ENCODE measurements around the gene SINHCAF.
"Not testable (repeated sequence)": the region's sequence is repeated elsewhere in the genome, so short reads cannot be mapped to it uniquely, and the experiment has no call there.

SINHCAF gene, protein sequence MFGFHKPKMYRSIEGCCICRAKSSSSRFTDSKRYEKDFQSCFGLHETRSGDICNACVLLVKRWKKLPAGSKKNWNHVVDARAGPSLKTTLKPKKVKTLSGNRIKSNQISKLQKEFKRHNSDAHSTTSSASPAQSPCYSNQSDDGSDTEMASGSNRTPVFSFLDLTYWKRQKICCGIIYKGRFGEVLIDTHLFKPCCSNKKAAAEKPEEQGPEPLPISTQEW

DNA sequence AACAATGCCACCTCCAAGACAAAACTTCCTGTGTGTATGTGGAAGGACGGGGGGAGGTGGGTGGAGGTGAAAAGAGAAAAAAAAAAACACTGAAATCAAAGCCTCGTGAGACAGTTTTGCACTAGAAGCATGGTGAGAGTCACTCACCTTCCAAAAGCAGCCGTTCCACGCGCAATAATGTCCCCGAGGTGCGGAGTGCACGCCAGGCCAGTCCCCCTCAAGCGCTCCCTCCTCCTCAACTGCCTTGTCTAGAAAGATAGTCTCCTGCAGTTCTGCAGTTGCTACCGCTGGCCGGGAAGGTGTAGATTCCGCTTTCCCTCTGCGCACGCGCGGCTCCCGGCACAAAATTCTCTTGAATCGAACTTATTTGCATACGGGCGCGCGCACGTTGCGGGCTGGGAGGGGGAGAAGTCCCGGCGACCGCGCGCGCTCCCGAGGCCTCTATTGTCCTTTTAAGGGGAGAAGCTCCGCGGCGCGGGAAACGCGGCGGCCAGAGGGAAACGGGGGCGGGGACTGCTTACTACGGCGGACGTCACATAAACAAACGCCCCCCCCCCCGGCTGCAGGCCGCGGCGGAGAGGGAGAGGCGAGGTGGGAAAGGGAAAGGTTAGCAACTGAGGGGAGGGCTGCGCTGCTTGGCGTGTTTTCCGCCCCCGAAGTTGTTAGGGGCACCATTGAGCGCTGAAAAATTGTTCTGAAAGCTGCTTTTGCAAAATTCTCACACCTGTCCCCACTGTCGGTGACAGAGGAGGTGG is at the start of gene SINHCAF:
Gene SINHCAF (minus strand): TSS at position 274 of the 755 bp plus-strand sequence. CDS start 27,946 bp downstream, outside the sequence.
- peak; percentile 94 for DNase-seq (ENCODE audit: low spot score)

DNA sequence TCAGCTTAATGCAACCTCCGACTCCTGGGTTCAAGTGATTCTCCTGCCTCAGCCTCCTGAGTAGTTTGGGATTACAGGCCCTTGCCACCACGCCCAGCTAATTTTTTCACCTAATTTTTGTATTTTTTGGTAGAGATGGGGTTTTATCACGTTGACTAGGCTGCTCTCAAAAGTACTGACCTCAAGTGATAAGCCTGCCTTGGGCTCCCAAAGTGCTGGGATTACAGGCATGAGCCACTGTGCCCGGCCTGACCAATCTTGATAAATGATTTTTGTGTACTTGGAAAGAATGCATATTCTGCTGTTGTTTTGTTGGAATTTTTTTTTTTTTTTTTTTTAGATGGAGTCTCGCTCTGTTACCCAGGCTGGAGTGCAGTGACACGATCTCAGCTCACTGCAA is 49.5 kb upstream of the SINHCAF start:
- not testable (repeated sequence) for DNase-seq (ENCODE audit: low spot score)

DNA sequence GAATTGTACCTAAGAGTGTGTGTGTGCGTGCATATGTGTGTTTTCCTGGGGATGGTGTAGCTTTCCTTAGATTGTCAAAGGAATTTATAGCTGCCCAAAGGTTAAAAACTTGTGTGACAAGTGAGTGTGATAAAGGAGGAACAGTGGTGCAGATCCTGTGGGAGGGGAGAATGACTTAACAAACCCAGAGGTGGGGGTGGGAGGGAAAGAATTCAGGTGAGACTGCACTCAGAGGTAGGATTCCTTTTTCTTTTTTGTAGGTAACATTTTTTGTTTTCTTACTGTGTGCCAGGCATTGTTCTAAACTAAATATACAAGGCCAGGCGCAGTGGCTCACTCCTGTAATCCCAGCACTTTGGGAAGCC is 45.3 kb upstream of the SINHCAF start:
- DNase-seq (ENCODE audit: low spot score): no peak

DNA sequence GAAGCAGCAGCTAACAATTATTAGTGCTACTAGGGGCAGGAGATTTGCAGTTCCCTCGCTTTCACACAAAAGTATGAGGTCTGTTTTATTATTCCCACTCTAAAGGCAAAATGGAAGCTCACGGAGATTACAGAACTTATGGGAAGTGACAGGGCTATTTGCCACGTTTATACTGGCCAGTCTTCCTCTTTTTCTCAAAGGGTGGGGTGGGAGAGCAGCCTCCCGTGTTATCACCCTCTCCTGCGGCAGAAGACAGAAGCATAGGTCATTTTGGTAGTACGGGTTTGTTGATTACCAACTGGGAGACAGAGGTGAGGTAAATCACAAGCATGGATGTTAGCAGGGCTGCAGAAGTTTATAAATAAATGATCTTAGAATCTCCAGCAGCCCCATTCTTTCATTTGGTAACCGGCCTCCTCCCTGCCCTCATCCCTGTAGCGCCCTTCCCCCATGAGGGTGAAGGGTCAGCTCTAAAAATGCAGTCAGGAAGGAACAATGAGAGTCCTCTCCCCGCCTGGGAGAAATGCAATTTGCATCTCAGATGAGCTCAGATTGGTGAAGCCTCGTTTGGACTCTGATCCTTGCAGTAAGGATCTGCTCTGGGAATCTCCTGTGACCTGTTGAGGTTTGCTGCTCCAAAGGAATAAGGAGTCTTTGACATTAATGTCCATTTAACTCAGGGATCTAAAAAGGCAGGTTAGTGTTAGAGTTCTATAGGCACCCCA is 44.7 kb upstream of the SINHCAF start:
- no peak for DNase-seq (ENCODE audit: low spot score)

DNA sequence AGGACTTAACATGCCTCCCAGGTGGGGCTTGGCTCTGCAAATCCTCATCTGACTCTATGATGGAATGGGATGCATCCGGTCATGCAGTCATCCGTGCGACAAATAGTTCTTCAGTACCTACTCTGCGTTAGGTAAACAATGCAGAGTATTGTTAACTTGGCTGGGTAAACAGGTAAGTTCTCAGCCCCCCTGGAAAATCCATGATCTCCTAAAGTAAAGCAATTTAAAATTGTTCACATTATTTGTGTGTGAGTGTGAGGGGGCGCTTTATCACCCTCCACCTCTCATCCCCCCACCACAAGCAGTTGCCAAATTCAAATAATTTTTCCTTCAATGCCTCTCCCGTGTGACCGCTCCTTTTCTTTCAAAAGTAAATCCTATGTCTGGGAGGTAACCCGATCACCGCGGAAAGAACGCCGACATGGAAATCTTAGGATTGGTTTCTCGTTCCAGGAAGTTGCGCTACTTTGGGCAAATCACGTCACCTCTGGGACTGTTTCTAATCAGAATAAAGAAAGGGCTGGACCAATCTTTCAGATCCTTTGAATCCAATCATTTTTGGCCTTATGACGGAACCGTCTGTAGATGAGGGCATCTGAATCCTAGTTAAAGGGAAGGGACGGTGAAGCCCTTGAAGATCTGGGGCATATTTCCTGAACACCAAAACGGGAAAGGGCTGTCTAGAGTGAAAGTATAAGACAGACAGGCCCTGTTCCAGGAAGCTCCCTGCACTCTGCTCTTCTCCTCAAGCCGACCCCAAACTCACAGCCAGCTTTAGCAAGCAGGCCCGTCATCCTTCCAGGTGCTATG is 44.0 kb upstream of the SINHCAF start:
- DNase-seq (ENCODE audit: low spot score): no peak

DNA sequence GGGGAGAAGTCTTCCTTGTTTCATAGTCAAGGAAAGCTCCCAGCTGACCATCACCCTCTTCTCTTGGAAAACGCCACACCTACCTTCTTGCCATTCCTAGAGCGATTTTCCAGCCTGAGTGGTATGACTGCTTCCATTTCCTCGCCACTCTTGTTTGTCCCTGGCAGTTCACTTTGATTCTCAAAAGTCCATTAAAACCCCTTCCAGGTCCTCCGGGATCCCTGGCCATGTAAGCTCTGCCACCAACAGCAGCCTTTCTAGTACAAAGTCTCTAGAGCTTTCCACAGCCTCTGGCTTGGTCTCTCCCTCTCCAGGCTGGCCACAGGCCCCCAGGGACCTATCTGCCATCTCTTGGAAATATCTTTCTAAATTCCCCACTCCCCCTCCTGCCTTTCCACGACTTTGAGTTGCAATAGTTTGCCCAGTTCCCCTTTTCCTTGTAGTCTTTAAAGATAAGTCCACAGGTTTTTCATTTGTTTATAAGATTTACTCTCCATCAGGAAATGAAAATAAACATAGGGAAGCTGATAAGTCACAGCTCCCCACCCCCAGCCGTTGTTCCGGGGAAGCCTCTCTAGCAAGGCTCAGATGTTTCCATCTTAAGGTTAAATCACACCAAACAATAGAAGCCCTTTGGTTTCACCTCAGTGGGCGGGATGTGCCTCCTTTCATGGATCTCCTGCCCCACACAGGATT is 42.9 kb upstream of the SINHCAF start:
- no peak for DNase-seq (ENCODE audit: low spot score)

DNA sequence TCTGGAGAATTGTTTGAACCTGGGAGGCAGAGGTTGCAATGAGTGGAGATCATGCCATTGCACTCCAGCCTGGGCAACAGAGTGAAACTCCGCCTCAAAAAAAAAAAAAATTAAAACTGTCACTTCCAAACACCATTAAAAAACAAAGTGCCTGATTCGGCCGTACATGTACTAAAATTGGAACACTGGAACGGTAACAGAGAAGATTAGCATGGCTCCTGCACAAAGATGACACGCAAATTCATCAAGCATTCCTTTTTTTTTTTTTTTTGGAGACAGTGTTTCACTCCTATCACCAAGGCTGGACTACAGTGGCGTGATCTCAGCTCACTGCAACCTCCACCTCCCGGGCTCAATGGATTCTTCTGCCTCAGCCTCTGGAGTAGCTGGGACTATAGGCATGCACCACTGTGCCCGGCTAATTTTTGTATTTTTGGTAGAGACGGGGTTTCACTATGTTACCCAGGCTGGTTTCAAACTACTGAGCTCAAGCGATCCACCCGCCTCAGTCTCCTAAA is 40.2 kb upstream of the SINHCAF start:
- no peak for DNase-seq (ENCODE audit: low spot score)

DNA sequence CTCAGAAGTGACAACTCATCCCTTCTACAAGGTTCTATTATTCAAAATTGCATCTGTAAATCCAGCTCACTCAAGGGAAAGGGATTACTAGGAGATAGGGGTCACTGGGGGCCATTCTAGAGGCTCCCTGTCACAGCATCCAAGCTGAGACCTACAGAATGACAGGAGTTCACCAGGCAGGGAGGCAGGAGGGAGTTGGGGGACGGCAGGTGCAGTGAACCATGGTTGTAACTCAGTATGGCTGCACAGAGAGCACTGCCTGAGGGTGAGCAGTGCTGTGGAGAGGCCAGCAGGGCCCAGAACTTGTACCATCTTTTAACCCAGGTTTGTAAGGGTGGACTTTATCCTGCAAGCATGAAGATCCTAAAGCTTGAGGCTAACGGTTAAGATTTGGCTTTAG is 37.9 kb upstream of the SINHCAF start:
- no peak for DNase-seq (ENCODE audit: low spot score)

DNA sequence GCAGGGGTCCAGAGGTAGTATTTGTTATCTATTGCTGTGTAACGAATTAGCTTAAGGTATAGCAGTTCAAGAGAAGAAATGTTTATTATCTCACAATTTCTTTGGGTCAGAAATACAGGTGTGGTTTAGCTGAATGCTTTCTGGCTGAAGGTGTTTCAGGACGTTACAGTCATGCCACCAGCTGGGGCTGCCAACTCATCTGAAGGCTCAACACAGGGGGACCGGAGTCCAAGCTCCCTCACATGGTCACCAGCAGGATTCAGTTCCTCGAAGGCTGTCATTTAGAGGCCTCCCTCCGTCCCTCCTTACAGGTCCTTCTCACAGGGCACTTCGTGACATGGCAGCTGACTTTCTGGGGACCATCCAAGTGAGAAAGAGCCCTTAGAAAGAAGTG is 37.5 kb upstream of the SINHCAF start:
- no peak for DNase-seq (ENCODE audit: low spot score)

DNA sequence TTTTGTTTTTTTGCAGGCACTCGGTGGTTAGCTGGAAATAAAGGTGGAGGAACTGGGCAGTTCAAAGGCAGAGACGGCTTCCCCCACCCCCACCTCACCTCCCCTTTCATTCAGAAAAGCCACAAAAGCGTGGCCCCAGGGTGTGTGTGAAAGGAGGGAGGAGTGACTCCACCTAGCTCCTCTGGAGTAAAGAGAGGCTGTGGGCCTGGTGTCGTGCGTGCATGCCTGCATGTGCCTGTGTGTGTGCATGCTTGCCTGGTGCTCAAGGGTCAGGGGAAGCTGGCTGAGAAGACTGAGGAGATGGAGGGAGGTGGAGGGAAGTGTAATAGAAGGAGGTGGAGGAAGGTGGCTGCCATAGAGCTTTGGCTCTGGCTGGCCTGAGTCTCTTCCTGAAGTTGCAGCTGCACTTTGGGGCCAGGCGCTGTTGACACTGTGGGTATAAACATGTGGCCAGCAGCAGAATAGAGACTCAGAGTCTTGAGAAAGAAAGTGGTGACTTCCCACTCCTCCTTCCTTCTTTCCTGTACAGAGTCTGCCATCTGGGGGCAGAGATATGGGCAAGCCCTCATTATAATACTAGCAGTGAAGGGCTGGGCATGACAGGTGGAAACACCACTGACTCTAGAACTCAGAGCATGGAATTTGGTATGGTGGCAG is 36.9 kb upstream of the SINHCAF start:
- peak; percentile 13 for DNase-seq (ENCODE audit: low spot score)

DNA sequence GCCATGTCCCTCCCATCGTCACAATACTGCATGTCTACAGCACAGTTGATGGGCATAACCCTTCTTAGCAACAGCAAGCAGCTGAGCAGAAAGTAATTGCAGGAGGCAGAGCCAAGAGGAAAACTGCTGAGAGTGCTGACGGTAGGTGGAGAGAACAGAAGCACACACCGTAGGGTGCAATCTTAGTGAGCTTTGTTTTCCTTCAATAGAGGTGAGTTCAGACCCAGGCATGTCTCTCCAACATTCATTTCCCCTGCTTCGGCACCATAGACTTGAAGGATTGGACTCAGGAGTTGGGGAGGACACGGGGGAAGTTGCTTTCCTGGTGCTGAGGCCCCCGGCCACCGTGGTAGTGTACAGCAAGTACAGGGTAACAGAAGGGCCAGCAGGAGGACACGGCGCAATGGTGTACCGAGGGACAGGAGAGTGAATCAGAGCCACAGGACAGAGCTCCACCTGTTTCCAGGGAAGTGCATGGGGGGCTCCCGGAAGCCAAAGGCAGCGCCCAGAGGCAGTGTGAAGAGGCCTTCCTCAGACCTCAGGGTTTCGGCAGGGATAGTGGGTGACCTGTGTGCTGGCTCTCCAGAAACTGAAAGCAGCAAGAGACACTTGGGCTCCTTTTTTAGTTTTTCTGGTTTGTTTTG is 36.3 kb upstream of the SINHCAF start:
- DNase-seq (ENCODE audit: low spot score): no peak

DNA sequence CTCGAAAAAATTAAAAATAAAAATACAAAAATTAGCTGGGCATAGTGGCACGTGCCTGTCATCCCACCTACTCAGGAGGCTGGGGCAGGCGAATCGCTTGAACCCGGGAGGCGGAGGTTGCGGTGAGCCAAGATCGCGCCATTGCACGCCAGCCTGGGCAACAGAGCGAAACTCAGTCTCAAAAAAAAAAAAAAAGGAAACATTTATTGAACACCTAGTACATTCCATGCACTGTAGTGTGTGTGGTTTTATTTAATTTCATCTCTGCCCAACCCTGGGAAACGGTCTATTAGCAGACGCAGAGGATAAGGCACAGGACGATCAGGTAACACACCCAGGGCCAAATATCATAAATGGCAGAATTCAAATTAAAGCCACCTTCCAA is 35.8 kb upstream of the SINHCAF start:
- no peak for DNase-seq (ENCODE audit: low spot score)

DNA sequence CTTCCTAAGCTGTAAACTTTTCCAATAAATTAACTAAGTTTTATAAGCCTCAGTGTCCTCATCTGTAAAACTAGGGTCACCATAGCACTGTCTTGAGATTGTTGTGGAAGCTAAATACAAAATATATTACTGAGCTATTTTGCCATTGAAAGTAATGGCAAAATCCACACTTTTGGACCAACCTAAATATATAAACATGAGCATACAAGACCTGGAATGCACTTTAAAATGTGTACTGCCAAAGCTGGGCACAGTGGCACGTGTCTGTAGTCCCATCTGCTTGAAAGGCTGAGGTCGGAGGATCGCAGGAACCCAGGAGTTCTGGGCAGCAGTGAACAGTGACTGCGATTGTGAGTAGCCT is 29.8 kb upstream of the SINHCAF start:
- no peak for DNase-seq (ENCODE audit: low spot score)

DNA sequence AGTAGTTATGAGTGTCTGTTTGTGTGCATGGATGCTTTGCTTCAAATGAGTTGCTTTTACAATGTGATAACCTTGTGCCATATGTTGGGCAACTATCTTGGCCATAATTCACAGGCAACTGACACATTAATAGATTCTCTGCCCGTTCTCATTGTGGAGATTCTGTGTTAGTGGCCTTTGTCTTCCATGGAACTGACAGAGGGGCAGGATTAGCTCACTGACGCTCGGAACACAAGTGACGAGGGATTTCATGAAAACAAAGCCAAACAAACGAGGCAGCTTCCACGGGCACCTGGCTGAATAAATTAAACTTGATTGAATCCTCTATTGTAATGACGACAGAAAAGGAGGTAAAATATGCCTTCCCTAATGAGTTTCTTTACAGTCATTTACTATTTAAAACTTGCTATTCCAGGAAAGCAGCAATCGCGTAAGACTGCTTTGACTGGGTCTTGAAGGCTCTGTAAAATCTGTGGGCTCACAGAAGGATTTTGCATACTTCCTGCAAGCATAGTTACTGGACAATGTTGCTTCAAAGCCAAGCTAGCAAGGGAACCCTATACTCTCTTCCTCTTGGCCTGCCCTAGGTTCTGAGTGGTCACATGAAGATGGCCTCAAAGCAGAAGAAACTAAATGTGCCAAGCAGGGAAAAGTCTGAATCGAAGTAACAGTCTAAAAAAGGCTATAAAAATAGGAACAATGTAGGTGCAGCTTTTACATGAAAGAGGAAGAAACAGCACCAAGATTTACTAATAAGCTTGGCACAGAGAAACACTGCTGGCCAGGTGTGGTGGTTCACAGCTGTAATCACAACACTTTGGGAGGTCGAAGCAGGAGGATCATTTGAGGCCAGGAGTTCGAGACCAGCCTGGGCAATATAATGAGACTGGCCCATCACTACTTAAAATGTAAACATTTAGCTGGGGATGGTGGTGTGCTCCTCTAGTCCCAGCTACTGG is 28.1 kb upstream of the SINHCAF start:
- no peak for DNase-seq (ENCODE audit: low spot score)

DNA sequence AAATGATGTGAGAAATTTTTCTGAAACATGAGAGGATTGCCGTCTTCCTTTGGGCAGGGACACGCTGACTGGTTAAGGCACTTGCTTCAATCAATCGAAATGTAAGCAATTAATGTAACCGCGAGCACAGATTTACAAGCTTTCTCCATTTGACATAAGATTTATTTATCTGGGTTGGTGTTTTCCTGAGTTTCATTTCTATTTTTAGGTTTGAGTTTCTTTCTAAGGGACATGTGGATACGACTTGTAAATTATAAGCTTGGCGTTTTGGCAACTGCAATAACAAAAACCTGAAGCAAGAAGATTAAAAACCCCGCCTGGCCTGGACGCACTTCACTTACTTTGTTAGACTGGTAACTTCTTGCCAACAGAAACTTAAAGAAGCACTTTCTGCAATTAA is 20.3 kb upstream of the SINHCAF start:
- no peak for DNase-seq (ENCODE audit: low spot score)

DNA sequence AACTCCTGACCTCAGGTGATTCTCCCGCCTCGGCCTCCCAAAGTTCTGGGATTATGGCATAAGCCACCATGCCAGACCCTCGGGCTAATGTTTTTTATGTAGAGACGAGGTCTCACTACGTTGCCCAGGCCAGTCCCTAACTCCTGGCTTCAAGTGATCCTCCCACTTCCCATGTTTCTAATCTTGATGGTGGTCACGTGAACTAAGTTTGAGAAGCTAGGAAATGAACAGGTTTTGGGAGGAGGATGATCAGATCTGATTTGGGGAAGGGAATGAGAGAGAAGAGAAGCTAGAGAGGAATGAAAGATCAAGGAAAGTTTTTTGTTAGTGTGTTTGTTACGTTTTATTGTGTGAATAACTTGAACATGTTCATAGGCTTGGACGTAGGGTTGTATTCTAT is 17.2 kb upstream of the SINHCAF start:
- DNase-seq (ENCODE audit: low spot score): no peak

DNA sequence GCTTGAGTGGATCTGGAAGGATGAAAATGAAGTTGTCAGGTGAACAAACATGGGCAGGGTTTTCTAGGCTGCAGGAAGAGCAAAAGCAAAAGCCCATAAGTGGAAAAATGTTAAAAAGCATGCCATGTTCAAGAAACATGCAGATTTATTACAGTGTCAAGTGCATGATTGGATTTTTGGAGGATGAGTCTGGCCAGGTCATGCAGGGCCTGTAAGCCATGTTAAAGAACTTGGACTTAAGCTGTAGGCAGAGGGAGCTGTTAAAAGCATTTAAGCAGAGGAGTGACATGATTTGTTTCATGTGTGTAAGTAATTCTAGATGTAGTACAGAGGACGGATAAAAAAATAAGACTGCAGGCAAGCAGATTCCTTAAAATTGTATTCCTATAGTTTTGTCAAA is 16.3 kb upstream of the SINHCAF start:
- DNase-seq (ENCODE audit: low spot score): no peak

DNA sequence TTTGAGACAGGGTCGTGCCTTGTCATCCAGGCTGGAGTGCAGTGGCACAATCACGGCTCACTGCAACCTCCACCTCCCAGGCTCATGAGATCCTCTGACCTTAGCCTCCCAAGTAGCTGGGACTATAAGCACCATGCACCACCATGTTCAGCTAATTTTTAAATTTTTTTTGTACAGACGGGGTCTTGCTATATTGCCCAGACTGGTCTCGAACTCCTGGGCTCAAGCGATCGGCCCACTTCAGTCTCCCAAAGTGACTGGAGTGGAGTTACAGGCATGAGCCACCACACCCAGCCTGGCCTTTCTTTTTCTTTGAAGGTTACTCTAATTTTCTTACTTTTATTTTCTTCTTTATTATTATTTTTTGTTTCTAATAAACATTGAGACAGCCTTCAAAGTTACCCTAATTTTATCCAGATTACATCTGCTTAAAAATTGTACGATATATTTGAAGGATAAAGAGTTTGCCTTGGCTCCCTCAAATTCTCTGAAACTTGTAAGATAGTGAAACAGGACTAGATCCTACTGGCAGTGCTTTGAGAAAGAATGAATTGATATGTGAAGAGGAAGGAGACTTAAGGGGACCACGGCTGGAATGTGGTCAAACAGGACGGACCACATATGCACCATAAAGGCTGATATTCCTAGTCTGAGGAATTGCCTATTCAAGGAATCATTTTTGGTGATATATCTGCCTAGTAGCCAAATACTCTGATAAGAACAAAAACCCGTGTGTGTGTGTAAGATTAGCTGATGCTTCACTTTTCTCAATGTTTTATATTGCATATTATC is 14.1 kb upstream of the SINHCAF start:
- no peak for DNase-seq (ENCODE audit: low spot score)

DNA sequence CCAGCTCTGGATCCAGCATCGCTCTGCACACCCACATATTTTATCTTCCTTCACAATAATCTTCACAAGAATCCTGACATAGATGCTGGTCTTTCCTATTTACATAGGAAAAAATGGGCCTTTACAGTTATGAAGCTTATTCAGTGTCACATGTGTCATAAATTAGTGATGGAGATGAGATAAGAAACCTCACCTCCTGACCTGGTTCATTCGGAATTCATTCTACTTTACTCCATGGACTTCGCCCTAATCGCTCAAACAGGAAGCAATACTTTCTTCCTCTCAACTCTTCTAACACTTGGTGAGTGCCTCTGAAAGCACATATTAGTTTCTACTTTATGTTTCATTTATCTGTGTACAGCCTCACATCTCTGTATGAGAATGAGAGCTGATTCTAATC is 12.0 kb upstream of the SINHCAF start:
- DNase-seq (ENCODE audit: low spot score): no peak

Data from hematopoietic multipotent progenitor cell treated with erythropoietin and hydrocortisone succinate and interleukin-3 and kit ligand, for 17 days (in vitro differentiated cells).